SK-N-SH treated with all-trans-retinoic acid at 6 μM for 48 hours (cell line): ENCODE measurements around the gene LRCOL1.

Experiments
- ATAC-seq: fragments of 200-7000 bp; cut with Tn5 transposase; 3 replicates; pipeline ENCODE4 v1.9.1; 2020; ENCODE audit warnings: mild to moderate bottlenecking, moderate library complexity
- ARNTL ChIP-seq: fragments of 450-650 bp; formaldehyde crosslinking; IDR thresholded peaks from 2 replicates; pipeline ENCODE4 v1.5.0; 2020; ENCODE audit warnings: low read depth, mild to moderate bottlenecking, moderate library complexity, borderline replicate concordance
- BACH2 ChIP-seq: fragments of 250-450 bp; sonication (Bioruptor Pico); IDR thresholded peaks from 2 replicates; pipeline ENCODE4 v1.9.0; 2021; ENCODE audit warnings: mild to moderate bottlenecking, borderline replicate concordance
- CSDC2 ChIP-seq: fragments of 250-450 bp; sonication (Bioruptor Pico); IDR thresholded peaks from 2 replicates; pipeline ENCODE4 v1.5.0; 2020; ENCODE audit warnings: mild to moderate bottlenecking, moderate library complexity
- CSRNP3 ChIP-seq: fragments of 250-450 bp; sonication (Bioruptor Pico); IDR thresholded peaks from 2 replicates; pipeline ENCODE4 v1.5.1; 2021; ENCODE audit warnings: mild to moderate bottlenecking, moderate library complexity
- ESRRG ChIP-seq: fragments of 250-450 bp; sonication (Bioruptor Pico); IDR thresholded peaks from 2 replicates; pipeline ENCODE4 v1.6.1; 2021; ENCODE audit warnings: mild to moderate bottlenecking
- GLIS3 ChIP-seq: fragments of 250-450 bp; sonication (Bioruptor Pico); IDR thresholded peaks from 2 replicates; pipeline ENCODE4 v1.5.0; 2020; ENCODE audit warnings: mild to moderate bottlenecking, moderate library complexity
- ISL1 ChIP-seq: fragments of 250-450 bp; sonication (Bioruptor Pico); IDR thresholded peaks from 2 replicates; pipeline ENCODE4 v2.1.2; 2022; ENCODE audit warnings: mild to moderate bottlenecking, moderate library complexity
- OSR1 ChIP-seq: fragments of 250-450 bp; sonication (Bioruptor Pico); IDR thresholded peaks from 2 replicates; pipeline ENCODE4 v1.8.0; 2022; ENCODE audit warnings: moderate library complexity, mild to moderate bottlenecking, inconsistent platforms
- POU6F1 ChIP-seq: fragments of 250-450 bp; sonication (Bioruptor Pico); IDR thresholded peaks from 2 replicates; pipeline ENCODE4 v1.8.0; 2021; ENCODE audit warnings: low read depth, mild to moderate bottlenecking, moderate library complexity, borderline replicate concordance
- PPARA ChIP-seq: fragments of 250-450 bp; sonication (Bioruptor Pico); IDR thresholded peaks from 2 replicates; pipeline ENCODE4 v1.5.0; 2020; ENCODE audit warnings: mild to moderate bottlenecking, borderline replicate concordance
- RARB ChIP-seq: fragments of 250-450 bp; sonication (Bioruptor Pico); IDR thresholded peaks from 2 replicates; pipeline ENCODE4 v1.8.0; 2021; ENCODE audit warnings: mild to moderate bottlenecking, moderate library complexity
- SNAI2 ChIP-seq: fragments of 250-450 bp; sonication (Bioruptor Pico); IDR thresholded peaks from 2 replicates; pipeline ENCODE4 v1.5.0; 2020; ENCODE audit warnings: mild to moderate bottlenecking, moderate library complexity
- TCF4 ChIP-seq: fragments of 250-450 bp; sonication (Bioruptor Pico); IDR thresholded peaks from 2 replicates; pipeline ENCODE4 v1.8.0; 2021; ENCODE audit warnings: mild to moderate bottlenecking, moderate library complexity, borderline replicate concordance
- TOX ChIP-seq: fragments of 250-450 bp; sonication (Bioruptor Pico); IDR thresholded peaks from 2 replicates; pipeline ENCODE4 v1.8.0; 2021; ENCODE audit warnings: mild to moderate bottlenecking, moderate library complexity, borderline replicate concordance
- ZC3H10 ChIP-seq: fragments of 250-450 bp; sonication (Bioruptor Pico); IDR thresholded peaks from 2 replicates; pipeline ENCODE4 v1.5.1; 2021; ENCODE audit warnings: mild to moderate bottlenecking, moderate library complexity
- ZFP3 ChIP-seq: fragments of 250-450 bp; sonication (Bioruptor Pico); IDR thresholded peaks from 2 replicates; pipeline ENCODE4 v1.5.0; 2020; ENCODE audit warnings: mild to moderate bottlenecking, moderate library complexity
- ZFP30 ChIP-seq: fragments of 450-650 bp; formaldehyde crosslinking; IDR thresholded peaks from 2 replicates; pipeline ENCODE4 v1.5.0; 2022; ENCODE audit warnings: mild to moderate bottlenecking, moderate library complexity
- ZNF565 ChIP-seq: fragments of 450-650 bp; formaldehyde crosslinking; conservative IDR thresholded peaks from 2 replicates; pipeline ENCODE4 v1.5.0; 2020; ENCODE audit warnings: low read depth, mild to moderate bottlenecking, moderate library complexity
- ZNF70 ChIP-seq: fragments of 450-650 bp; formaldehyde crosslinking; IDR thresholded peaks from 2 replicates; pipeline ENCODE4 v1.5.0; 2020; ENCODE audit warnings: mild to moderate bottlenecking, moderate library complexity
- ZNF8 ChIP-seq: fragments of 450-650 bp; formaldehyde crosslinking; IDR thresholded peaks from 2 replicates; pipeline ENCODE4 v1.5.0; 2020; ENCODE audit warnings: mild to moderate bottlenecking, moderate library complexity
- TF ChIP-seq, protein P1 (sequence below): fragments of 250-450 bp; sonication (Bioruptor Pico); IDR thresholded peaks from 2 replicates; pipeline ENCODE4 v1.8.0; 2020; ENCODE audit warnings: mild to moderate bottlenecking, moderate library complexity, borderline replicate concordance
- TF ChIP-seq, protein P2 (sequence below): fragments of 250-450 bp; sonication (Bioruptor Pico); IDR thresholded peaks from 2 replicates; pipeline ENCODE4 v1.5.0; 2020; ENCODE audit warnings: mild to moderate bottlenecking, moderate library complexity

The LRCOL1 gene

GRCh38 chr12:132633398-132633797 lies 23.0 kb upstream of the LRCOL1 start:
- TF ChIP-seq ZFP3 (CRISPR knock-in tag) (no peak), TCF4 (no peak), RARB (CRISPR knock-in tag) (no peak), POU6F1 (CRISPR knock-in tag) (no peak), BACH2 (CRISPR knock-in tag) (no peak), GLIS3 (CRISPR knock-in tag) (no peak), ZC3H10 (CRISPR knock-in tag) (no peak), ZNF565 (no peak), TOX (CRISPR knock-in tag) (no peak), PPARA (CRISPR knock-in tag) (no peak), ESRRG (CRISPR knock-in tag) (no peak), CSRNP3 (no peak), ISL1 (CRISPR knock-in tag) (no peak)
- TF ChIP-seq, protein P1, sequence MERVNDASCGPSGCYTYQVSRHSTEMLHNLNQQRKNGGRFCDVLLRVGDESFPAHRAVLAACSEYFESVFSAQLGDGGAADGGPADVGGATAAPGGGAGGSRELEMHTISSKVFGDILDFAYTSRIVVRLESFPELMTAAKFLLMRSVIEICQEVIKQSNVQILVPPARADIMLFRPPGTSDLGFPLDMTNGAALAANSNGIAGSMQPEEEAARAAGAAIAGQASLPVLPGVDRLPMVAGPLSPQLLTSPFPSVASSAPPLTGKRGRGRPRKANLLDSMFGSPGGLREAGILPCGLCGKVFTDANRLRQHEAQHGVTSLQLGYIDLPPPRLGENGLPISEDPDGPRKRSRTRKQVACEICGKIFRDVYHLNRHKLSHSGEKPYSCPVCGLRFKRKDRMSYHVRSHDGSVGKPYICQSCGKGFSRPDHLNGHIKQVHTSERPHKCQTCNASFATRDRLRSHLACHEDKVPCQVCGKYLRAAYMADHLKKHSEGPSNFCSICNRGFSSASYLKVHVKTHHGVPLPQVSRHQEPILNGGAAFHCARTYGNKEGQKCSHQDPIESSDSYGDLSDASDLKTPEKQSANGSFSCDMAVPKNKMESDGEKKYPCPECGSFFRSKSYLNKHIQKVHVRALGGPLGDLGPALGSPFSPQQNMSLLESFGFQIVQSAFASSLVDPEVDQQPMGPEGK (CRISPR knock-in tag): no peak
- TF ChIP-seq, protein P2, sequence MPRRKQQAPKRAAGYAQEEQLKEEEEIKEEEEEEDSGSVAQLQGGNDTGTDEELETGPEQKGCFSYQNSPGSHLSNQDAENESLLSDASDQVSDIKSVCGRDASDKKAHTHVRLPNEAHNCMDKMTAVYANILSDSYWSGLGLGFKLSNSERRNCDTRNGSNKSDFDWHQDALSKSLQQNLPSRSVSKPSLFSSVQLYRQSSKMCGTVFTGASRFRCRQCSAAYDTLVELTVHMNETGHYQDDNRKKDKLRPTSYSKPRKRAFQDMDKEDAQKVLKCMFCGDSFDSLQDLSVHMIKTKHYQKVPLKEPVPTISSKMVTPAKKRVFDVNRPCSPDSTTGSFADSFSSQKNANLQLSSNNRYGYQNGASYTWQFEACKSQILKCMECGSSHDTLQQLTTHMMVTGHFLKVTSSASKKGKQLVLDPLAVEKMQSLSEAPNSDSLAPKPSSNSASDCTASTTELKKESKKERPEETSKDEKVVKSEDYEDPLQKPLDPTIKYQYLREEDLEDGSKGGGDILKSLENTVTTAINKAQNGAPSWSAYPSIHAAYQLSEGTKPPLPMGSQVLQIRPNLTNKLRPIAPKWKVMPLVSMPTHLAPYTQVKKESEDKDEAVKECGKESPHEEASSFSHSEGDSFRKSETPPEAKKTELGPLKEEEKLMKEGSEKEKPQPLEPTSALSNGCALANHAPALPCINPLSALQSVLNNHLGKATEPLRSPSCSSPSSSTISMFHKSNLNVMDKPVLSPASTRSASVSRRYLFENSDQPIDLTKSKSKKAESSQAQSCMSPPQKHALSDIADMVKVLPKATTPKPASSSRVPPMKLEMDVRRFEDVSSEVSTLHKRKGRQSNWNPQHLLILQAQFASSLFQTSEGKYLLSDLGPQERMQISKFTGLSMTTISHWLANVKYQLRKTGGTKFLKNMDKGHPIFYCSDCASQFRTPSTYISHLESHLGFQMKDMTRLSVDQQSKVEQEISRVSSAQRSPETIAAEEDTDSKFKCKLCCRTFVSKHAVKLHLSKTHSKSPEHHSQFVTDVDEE (CRISPR knock-in tag): no peak
- no peak for ATAC-seq

- TF ChIP-seq ZNF565 (no peak), ARNTL (no peak), ZFP30 (CRISPR knock-in tag) (no peak), ESRRG (CRISPR knock-in tag) (no peak), CSRNP3 (no peak), PPARA (CRISPR knock-in tag) (no peak), CSDC2 (CRISPR knock-in tag) (no peak), TOX (CRISPR knock-in tag) (no peak), ZFP3 (CRISPR knock-in tag) (no peak), ZNF70 (CRISPR knock-in tag) (no peak), BACH2 (CRISPR knock-in tag) (no peak), RARB (CRISPR knock-in tag) (no peak), ISL1 (CRISPR knock-in tag) (no peak), TCF4 (no peak), ZNF8 (CRISPR knock-in tag) (no peak), OSR1 (CRISPR knock-in tag) (no peak), POU6F1 (CRISPR knock-in tag) (no peak), SNAI2 (CRISPR knock-in tag) (no peak)
- TF ChIP-seq, protein P2 (CRISPR knock-in tag): no peak
- TF ChIP-seq, protein P1 (CRISPR knock-in tag): no peak
- no peak for ATAC-seq
These were observed 22.3 kb upstream of the LRCOL1 start for GRCh38 chr12:132632521-132633228.
